Peyer's patch (tissue), 4 donors: ENCODE results near the gene FYTTD1.

Source experiments
- CTCF ChIP-seq, 6 experiments: fragments of 450-650 bp in 4 of 6; fragments of 200-600 bp in 2 of 6; sonication (generic) in 1 of 6; IDR thresholded peaks; one replicate each; pipeline ENCODE4 v1.5.1; 2017 to 2019; ENCODE audit warnings: antibody characterized with exemption in 6 of 6, mild to moderate bottlenecking in 3 of 6, moderate library complexity in 1 of 6
- POLR2A ChIP-seq, 2 donors: fragments of 450-650 bp; IDR thresholded peaks; one replicate each; pipeline ENCODE4 v1.5.1; 2017; ENCODE audit warnings: antibody characterized with exemption in 2 of 2, mild to moderate bottlenecking in 2 of 2, moderate library complexity in 2 of 2

DNA sequence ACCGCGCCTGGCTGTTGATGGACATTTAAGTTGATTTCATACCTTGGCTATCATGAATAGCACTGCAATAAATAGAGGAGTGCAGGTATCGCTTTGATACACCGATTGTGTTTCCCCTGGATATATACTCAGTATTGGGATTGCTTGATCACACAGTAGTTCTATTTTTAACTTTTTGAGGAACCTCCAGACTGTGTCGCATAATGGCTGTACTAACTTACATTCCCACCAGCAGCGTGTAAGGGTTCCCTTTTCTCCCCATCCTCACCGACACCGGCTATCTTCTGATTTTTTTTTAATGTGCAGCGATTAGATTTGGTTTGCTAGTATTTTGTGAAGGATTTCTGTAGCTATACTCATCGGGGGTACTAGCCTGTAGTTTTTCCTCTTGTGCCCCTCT lies 29.0 kb upstream of the FYTTD1 start:
- TF ChIP-seq CTCF (IDR thresholded peaks at IDR 0.05), result no peak
- TF ChIP-seq POLR2A (IDR thresholded peaks at IDR 0.05), result no peak
